ENCODE measurements around the gene ARHGEF40.

- TF ChIP-seq CTCF (IDR thresholded peaks at IDR 0.05; ENCODE audit: insufficient read depth, low read length) = no peak
- TF ChIP-seq POLR2AphosphoS5 (IDR thresholded peaks at IDR 0.05; ENCODE audit: low read depth) = no peak
- peak; percentile 92 for TF ChIP-seq REST (IDR thresholded peaks at IDR 0.05; ENCODE audit: insufficient replicate concordance, low read depth)
- no peak for TF ChIP-seq GABPA (IDR thresholded peaks at IDR 0.05; ENCODE audit: low read depth)
Measured at GRCh38 chr14:21095430-21096205, 25.5 kb downstream of the ARHGEF40 start.

Measured in HL-60 (cell line).